Measurements from ENCODE around the gene CDK15.

The CDK15 gene

DNA sequence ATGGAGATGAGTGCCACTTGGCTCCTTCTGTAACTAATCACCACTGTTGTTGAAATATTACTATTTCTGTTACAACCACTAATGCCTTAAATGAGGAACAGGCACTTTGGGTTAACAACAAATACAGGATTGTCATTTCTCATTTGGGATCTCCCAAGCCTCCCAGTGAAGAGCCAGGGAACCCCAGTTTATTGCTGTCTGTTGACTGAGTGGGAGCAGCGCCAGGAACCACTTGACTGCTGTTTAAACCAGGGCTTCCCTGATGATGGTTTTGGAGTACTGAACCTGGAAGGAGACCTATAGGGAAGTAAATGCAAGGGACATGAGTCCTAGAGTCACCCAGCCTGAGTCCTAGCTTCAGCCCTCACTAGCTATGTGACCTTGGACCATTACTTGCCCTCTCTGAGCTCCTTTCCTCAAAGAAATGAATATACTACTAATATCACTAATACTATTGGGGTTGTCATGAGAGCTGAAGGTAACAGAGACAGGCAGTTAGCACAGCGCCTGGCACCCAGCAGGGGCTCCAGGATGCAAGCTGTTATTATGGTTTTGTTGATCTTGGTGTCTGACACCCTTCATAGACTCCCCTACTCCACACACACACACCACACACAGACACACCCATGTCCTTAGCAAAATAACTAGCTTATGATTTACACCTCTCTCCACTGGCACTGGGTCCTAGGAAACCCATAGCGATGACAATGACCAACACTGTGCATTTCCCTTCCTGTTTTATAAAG lies 123.1 kb downstream of the CDK15 start:
- CTCF ChIA-PET, result no interaction called here

DNA sequence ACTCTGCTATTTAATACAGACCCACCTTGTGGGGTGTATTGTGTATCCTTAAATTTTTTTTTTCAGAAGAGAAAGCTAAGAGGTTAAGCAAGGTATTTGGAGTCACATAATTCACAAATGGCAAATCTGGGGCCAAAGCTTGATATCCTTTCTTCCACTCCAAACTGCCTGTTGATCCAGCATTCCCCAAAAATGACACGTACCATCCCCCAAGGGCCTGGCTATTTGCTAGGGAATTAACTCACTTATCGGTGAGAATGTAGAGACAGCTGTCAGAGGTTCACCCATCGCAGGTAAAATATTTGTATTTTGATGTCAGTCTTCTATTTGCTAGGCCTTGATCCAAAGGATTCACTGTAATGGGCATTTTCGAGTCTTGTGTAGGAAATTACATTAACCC lies 123.7 kb downstream of the CDK15 start:
- TF ChIP-seq, protein P1, sequence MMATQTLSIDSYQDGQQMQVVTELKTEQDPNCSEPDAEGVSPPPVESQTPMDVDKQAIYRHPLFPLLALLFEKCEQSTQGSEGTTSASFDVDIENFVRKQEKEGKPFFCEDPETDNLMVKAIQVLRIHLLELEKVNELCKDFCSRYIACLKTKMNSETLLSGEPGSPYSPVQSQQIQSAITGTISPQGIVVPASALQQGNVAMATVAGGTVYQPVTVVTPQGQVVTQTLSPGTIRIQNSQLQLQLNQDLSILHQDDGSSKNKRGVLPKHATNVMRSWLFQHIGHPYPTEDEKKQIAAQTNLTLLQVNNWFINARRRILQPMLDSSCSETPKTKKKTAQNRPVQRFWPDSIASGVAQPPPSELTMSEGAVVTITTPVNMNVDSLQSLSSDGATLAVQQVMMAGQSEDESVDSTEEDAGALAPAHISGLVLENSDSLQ (IDR thresholded peaks at IDR 0.05), result no peak
- TF ChIP-seq CTBP1 (IDR thresholded peaks at IDR 0.05; ENCODE audit: borderline replicate concordance), result no peak
- no peak for DNase-seq (ENCODE audit: extremely low spot score)
- ChIA-PET POLR2A (no interaction called here), CTCF (no interaction called here)

More for the DNA sequence above, 123.1 kb downstream of the CDK15 start:
- DNase-seq (ENCODE audit: extremely low spot score), result no peak
- POLR2A ChIA-PET, result no interaction called here
- TF ChIP-seq CTBP1 (IDR thresholded peaks at IDR 0.05; ENCODE audit: borderline replicate concordance) (no peak), FOXK2 (IDR thresholded peaks at IDR 0.05) (no peak), FOXM1 (IDR thresholded peaks at IDR 0.05; ENCODE audit: borderline replicate concordance) (no peak), ARNT (IDR thresholded peaks at IDR 0.05) (no peak), HDGF (IDR thresholded peaks at IDR 0.05; ENCODE audit: borderline replicate concordance) (no peak), TARDBP (IDR thresholded peaks at IDR 0.05) (no peak), SP1 (IDR thresholded peaks at IDR 0.05) (no peak), BHLHE40 (IDR thresholded peaks at IDR 0.05; ENCODE audit: borderline replicate concordance) (no peak), FOXA1 (IDR thresholded peaks at IDR 0.05) (no peak)
- TF ChIP-seq, protein P1 (IDR thresholded peaks at IDR 0.05), result no peak

DNA sequence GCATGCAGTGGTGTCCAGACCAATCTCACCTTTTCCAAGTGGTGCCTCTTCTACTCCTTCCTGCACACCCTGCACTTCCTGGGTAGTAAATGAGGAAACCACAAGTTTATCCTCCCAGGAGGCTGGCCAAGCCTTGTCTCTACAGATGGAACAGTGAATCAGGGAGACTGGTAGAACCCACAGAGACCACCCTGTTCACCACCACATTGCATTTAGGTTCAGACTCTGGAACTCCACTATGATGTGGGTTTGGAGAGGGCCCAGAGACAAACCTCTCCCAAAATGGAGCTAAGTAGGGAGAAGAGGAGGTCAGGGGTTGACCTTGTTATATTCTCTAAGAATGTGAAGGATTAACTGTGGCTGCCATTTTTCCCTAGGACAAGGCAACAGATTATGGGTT lies 124.5 kb downstream of the CDK15 start:
- DNase-seq (ENCODE audit: extremely low spot score), result no peak
- ChIA-PET CTCF (no interaction called here), POLR2A (no interaction called here)
- TF ChIP-seq FOXM1 (IDR thresholded peaks at IDR 0.05; ENCODE audit: borderline replicate concordance) (no peak), LEF1 (IDR thresholded peaks at IDR 0.05; ENCODE audit: borderline replicate concordance) (no peak), ARNT (IDR thresholded peaks at IDR 0.05) (no peak), L3MBTL2 (conservative IDR thresholded peaks at IDR 0.05) (no peak), ELF4 (IDR thresholded peaks at IDR 0.05) (no peak), CTBP1 (IDR thresholded peaks at IDR 0.05; ENCODE audit: borderline replicate concordance) (no peak), TARDBP (IDR thresholded peaks at IDR 0.05) (no peak), SP1 (IDR thresholded peaks at IDR 0.05) (no peak), BHLHE40 (IDR thresholded peaks at IDR 0.05; ENCODE audit: borderline replicate concordance) (no peak), ZNF384 (IDR thresholded peaks at IDR 0.05) (no peak)
- TF ChIP-seq, protein P1 (IDR thresholded peaks at IDR 0.05), result no peak

- ChIA-PET CTCF (no interaction called here), POLR2A (no interaction called here)
- DNase-seq (ENCODE audit: extremely low spot score), result no peak
- no peak for TF ChIP-seq TARDBP (IDR thresholded peaks at IDR 0.05)
- no peak for TF ChIP-seq SP1 (IDR thresholded peaks at IDR 0.05)
- no peak for TF ChIP-seq CTBP1 (IDR thresholded peaks at IDR 0.05; ENCODE audit: borderline replicate concordance)
- TF ChIP-seq FOXK2 (IDR thresholded peaks at IDR 0.05), result no peak
- TF ChIP-seq SUZ12 (IDR thresholded peaks at IDR 0.05), result no peak
Observed at GRCh38 chr2:201931475-201931874, 125.1 kb downstream of the CDK15 start.

- ChIA-PET CTCF (no interaction called here), POLR2A (no interaction called here)
- no peak for DNase-seq (ENCODE audit: extremely low spot score)
- no peak for TF ChIP-seq CTBP1 (IDR thresholded peaks at IDR 0.05; ENCODE audit: borderline replicate concordance)
- TF ChIP-seq TARDBP (IDR thresholded peaks at IDR 0.05), result no peak
- no peak for TF ChIP-seq HDGF (IDR thresholded peaks at IDR 0.05; ENCODE audit: borderline replicate concordance)
- no peak for TF ChIP-seq BHLHE40 (IDR thresholded peaks at IDR 0.05; ENCODE audit: borderline replicate concordance)
- TF ChIP-seq LEF1 (IDR thresholded peaks at IDR 0.05; ENCODE audit: borderline replicate concordance), result no peak
- TF ChIP-seq ELF4 (IDR thresholded peaks at IDR 0.05), result no peak
- TF ChIP-seq ARNT (IDR thresholded peaks at IDR 0.05), result no peak
- TF ChIP-seq NFRKB (IDR thresholded peaks at IDR 0.05), result no peak
- no peak for TF ChIP-seq SUZ12 (IDR thresholded peaks at IDR 0.05)
- no peak for TF ChIP-seq FOXA1 (IDR thresholded peaks at IDR 0.05)
- TF ChIP-seq, protein P1 (IDR thresholded peaks at IDR 0.05), result no peak
- no peak for TF ChIP-seq L3MBTL2 (conservative IDR thresholded peaks at IDR 0.05)
- no peak for TF ChIP-seq FOXK2 (IDR thresholded peaks at IDR 0.05)
- TF ChIP-seq FOXM1 (IDR thresholded peaks at IDR 0.05; ENCODE audit: borderline replicate concordance), result no peak
- TF ChIP-seq SP1 (IDR thresholded peaks at IDR 0.05), result no peak
- TF ChIP-seq ZNF384 (IDR thresholded peaks at IDR 0.05), result no peak
Observed at GRCh38 chr2:201931951-201932350, 125.6 kb downstream of the CDK15 start.

DNA sequence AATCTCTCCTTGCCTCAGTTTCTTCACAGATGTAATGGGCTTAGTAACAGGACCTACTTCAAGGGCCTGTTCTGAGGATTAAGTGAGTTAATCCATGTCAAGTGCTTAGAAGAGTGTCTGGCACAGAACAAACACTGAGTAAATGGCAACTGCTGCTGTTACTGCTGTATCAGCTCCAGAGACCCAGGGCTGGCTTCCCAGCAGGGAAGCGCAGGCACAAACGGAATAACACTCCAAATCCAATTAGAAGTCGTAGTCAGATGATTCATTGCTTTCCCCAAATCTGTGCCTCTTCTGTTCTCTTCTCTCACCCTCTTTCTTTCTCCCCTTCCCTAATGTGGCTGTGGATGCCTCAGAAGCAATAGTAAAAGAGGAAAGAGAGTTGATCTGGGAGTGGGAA lies 126.2 kb downstream of the CDK15 start:
- peak; percentile 34 for DNase-seq (ENCODE audit: extremely low spot score)
- TF ChIP-seq, protein P1 (IDR thresholded peaks at IDR 0.05), result peak; percentile 58; the same call in 1 of the 2 replicates
- TF ChIP-seq FOXM1 (IDR thresholded peaks at IDR 0.05; ENCODE audit: borderline replicate concordance), result no peak
- ChIA-PET POLR2A (no interaction called here), CTCF (interaction anchor here (0.6 kb wide), 1 partner anchor 35 kb away, joined by 3 read pairs; no protein-coding TSS in a partner anchor)
